BJ (cell line): ENCODE measurements around the gene CTTNBP2. TPM values are rescaled to one million over a fixed set of nuclear protein-coding genes. Genes with fewer than 3 reads are reported as not detected.

Experiments
- CTCF ChIA-PET: fragments of 350-600 bp; formaldehyde crosslinking; extraction: SDS; loops from one replicate; lab custom pipeline; 2021; ENCODE audit warnings: antibody characterized with exemption, inconsistent platforms; lab: Yijun Ruan, JAX
- POLR2A ChIA-PET: fragments of 300-600 bp; sonication (Branson Sonifier 250); formaldehyde crosslinking; extraction: SDS; loops from one replicate; lab custom pipeline; 2021; ENCODE audit warnings: antibody characterized with exemption; lab: Charles Lee
- DNase-seq: peaks from one replicate; pipeline ENCODE4 v3.0.0-alpha.2; 2011; ENCODE audit warnings: low read depth
- H3K27me3 ChIP-seq: 2 replicates; pipeline ENCODE4 v1.6.0; 2011; ENCODE audit warnings: low read length; ENCODE audit not compliant: control insufficient read depth, insufficient read depth
- H3K36me3 ChIP-seq: 2 replicates; pipeline ENCODE4 v1.5.1; 2011; ENCODE audit warnings: low read length; ENCODE audit not compliant: control insufficient read depth, insufficient read depth
- H3K4me3 ChIP-seq: 2 replicates; pipeline ENCODE4 v1.5.1; 2011; ENCODE audit warnings: low read depth, mild to moderate bottlenecking, control low read depth, low read length
- polyA plus RNA-seq: library from polyadenylated mRNA; depleted of rRNA; stranded (reverse); fragments of >200 nt; gene quantifications from 2 replicates; pipeline ENCODE4 v1.2.3, GENCODE V29; 2011
- TF ChIP-seq, protein P1 (sequence below): IDR thresholded peaks from 2 replicates; pipeline ENCODE4 v1.5.1; 2011; ENCODE audit warnings: low read depth, mild to moderate bottlenecking, control low read depth, inconsistent platforms, low read length, moderate library complexity; ENCODE audit not compliant: insufficient read depth

CTTNBP2 gene
- polyA plus RNA-seq, 1 experiment, result 0.34 TPM

GRCh38 chr7:117848941-117849340 lies 24.3 kb downstream of the CTTNBP2 start:
- no peaks in the 10 kb centered on the region for H3K36me3 ChIP-seq
- TF ChIP-seq, protein P1, sequence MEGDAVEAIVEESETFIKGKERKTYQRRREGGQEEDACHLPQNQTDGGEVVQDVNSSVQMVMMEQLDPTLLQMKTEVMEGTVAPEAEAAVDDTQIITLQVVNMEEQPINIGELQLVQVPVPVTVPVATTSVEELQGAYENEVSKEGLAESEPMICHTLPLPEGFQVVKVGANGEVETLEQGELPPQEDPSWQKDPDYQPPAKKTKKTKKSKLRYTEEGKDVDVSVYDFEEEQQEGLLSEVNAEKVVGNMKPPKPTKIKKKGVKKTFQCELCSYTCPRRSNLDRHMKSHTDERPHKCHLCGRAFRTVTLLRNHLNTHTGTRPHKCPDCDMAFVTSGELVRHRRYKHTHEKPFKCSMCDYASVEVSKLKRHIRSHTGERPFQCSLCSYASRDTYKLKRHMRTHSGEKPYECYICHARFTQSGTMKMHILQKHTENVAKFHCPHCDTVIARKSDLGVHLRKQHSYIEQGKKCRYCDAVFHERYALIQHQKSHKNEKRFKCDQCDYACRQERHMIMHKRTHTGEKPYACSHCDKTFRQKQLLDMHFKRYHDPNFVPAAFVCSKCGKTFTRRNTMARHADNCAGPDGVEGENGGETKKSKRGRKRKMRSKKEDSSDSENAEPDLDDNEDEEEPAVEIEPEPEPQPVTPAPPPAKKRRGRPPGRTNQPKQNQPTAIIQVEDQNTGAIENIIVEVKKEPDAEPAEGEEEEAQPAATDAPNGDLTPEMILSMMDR, result no peak
- CTCF ChIA-PET, result no interaction called here
- H3K4me3 ChIP-seq, result no peak overlapping the region
- no peaks in the 10 kb centered on the region for H3K27me3 ChIP-seq
- no peak for DNase-seq
- POLR2A ChIA-PET, result no interaction called here

DNA sequence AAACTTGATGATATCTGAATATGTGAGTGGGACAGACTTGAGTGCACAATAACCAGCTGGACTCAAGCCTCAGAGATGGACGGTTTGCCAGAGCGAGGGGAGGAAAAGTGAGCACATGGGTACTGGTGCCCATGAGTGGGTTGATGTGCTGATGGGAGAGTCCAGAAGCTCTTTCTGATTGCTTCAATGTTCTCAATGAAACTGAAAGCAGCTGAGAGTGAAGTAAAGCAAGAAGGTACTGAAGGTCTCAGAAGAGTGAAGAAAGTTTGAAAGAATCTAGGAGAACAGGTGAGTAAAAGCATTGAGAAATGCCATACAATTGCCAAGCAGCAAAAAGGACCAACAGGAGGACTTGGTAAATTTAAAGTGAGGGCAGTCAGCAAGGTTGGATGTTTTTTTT lies 28.6 kb downstream of the CTTNBP2 start:
- TF ChIP-seq, protein P1, result no peak
- Histone ChIP-seq H3K27me3 (no peaks in the 10 kb centered on the region), H3K4me3 (no peak overlapping the region), H3K36me3 (no peaks in the 10 kb centered on the region)
- ChIA-PET POLR2A (no interaction called here), CTCF (no interaction called here)
- DNase-seq, result no peak

DNA sequence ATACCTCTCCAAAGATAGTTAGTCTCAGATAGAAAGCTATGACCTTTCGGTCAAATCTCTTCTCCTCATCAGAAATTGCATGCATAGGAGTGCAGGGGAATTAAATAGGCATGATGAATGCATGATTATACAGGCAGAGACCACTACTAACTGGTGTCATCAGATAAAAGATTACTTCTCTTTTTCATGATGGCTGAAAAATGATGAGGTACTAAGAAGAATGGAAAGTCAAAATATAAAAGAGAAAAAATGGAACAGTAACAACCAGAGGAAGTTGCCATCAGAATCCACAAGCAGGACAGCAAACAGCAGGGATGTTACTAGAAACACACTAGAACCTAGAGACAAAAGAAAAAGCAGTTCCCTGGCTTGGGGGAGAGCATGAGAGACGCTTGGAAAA lies 31.6 kb downstream of the CTTNBP2 start:
- no peaks in the 10 kb centered on the region for H3K27me3 ChIP-seq
- POLR2A ChIA-PET, result no interaction called here
- no peak overlapping the region for H3K4me3 ChIP-seq
- H3K36me3 ChIP-seq, result no peaks in the 10 kb centered on the region
- TF ChIP-seq, protein P1, result no peak
- DNase-seq, result no peak
- CTCF ChIA-PET, result no interaction called here

DNA sequence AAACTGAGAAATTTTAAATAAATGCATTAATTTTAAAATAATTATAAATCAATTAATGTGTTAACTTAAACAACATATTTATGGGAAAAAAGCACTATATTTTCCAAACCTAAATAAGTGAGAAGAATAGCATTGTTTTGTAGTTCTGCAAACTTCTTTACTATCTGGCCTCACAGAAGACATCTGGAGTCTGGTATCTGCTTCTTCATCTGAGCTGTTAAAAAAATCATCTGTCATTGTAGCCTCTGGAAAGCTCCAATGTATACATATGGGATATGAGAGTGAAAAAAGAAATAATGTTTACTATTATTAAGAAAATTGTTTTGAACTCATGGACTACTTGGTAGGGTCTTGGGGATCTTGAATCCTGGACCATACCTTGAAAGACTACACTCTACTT lies 32.2 kb downstream of the CTTNBP2 start:
- Histone ChIP-seq H3K27me3 (no peaks in the 10 kb centered on the region), H3K36me3 (no peaks in the 10 kb centered on the region), H3K4me3 (no peak overlapping the region)
- TF ChIP-seq, protein P1, result no peak
- DNase-seq, result no peak
- CTCF ChIA-PET, result no interaction called here
- POLR2A ChIA-PET, result no interaction called here

DNA sequence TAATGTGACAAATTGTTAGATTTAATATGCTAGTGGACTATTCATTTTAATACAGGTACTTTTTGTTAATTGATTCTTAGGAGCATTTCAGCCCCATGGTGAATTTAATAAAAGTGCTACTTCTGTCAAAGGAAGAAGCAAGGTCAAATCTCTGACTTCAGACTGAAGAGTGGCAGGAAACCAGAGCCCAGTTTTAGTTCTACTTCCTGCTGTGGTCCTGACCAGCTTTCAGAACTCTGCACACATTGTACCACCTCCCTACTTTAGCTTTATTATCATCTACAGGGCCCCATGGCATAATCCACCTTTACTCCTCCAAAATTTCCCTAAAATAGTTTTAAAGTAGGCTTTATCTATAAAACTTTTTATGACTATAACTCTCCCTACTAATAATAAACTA lies 33.7 kb downstream of the CTTNBP2 start:
- CTCF ChIA-PET, result no interaction called here
- Histone ChIP-seq H3K36me3 (no peaks in the 10 kb centered on the region), H3K4me3 (no peak overlapping the region), H3K27me3 (no peaks in the 10 kb centered on the region)
- DNase-seq, result no peak
- POLR2A ChIA-PET, result no interaction called here
- TF ChIP-seq, protein P1, result no peak
